Mesendoderm (in vitro differentiated cells): Measurements from ENCODE around the gene TAC1.

Experiments
- DNase-seq: peaks from one replicate; pipeline ENCODE4 v3.0.0; 2013
- H2AK5ac ChIP-seq: 2 replicates; pipeline ENCODE4 v1.6.1; 2013; ENCODE audit warnings: low read length, inconsistent platforms
- H2BK120ac ChIP-seq: 2 replicates; pipeline ENCODE4 v1.6.1; 2013; ENCODE audit warnings: low read depth, mild to moderate bottlenecking, low read length, moderate library complexity, mixed read lengths
- H2BK15ac ChIP-seq: replicated peaks from 2 replicates; pipeline ENCODE4 v1.6.1; 2013; ENCODE audit warnings: low read depth, mild to moderate bottlenecking, moderate library complexity
- H2BK5ac ChIP-seq: 2 replicates; pipeline ENCODE4 v1.6.1; 2013; ENCODE audit warnings: low read length, inconsistent platforms
- H3K18ac ChIP-seq: 2 replicates; pipeline ENCODE4 v1.6.1; 2013; ENCODE audit warnings: mild to moderate bottlenecking, low read length, mixed read lengths
- H3K23ac ChIP-seq: one replicate; pipeline ENCODE4 v1.6.1; 2013; ENCODE audit warnings: low read length
- H3K27ac ChIP-seq: 2 replicates; pipeline ENCODE4 v1.5.1; 2013; ENCODE audit warnings: low read depth, mild to moderate bottlenecking, inconsistent platforms, low read length, moderate library complexity
- H3K27me3 ChIP-seq: 2 replicates; pipeline ENCODE4 v1.6.1; 2013; ENCODE audit warnings: low read length, control low read depth, mild to moderate bottlenecking, inconsistent platforms; ENCODE audit not compliant: insufficient read depth, poor library complexity
- H3K36me3 ChIP-seq: 2 replicates; pipeline ENCODE4 v1.6.1; 2013; ENCODE audit warnings: low read length, inconsistent platforms; ENCODE audit not compliant: control insufficient read depth, insufficient read depth
- H3K4ac ChIP-seq: one replicate; pipeline ENCODE4 v1.6.1; 2013; ENCODE audit warnings: low read depth, mild to moderate bottlenecking, low read length, moderate library complexity
- H3K4me1 ChIP-seq: 2 replicates; pipeline ENCODE4 v1.6.1; 2013; ENCODE audit warnings: low read depth, low read length, inconsistent platforms; ENCODE audit not compliant: control insufficient read depth
- H3K4me2 ChIP-seq: 2 replicates; pipeline ENCODE4 v1.6.1; 2013; ENCODE audit warnings: low read length
- H3K4me3 ChIP-seq: 2 replicates; pipeline ENCODE4 v1.5.1; 2013; ENCODE audit warnings: mild to moderate bottlenecking, low read length
- H3K56ac ChIP-seq: one replicate; pipeline ENCODE4 v1.6.1; 2013; ENCODE audit warnings: low read length
- H3K79me1 ChIP-seq: 2 replicates; pipeline ENCODE4 v1.6.1; 2013; ENCODE audit warnings: low read length, inconsistent platforms
- H3K79me2 ChIP-seq: 2 replicates; pipeline ENCODE4 v1.6.1; 2013; ENCODE audit warnings: mild to moderate bottlenecking, low read length; ENCODE audit not compliant: control insufficient read depth, insufficient read depth
- H3K9ac ChIP-seq: 2 replicates; pipeline ENCODE4 v1.6.1; 2013; ENCODE audit warnings: low read length, inconsistent platforms
- H4K5ac ChIP-seq: one replicate; pipeline ENCODE4 v1.6.1; 2013; ENCODE audit warnings: low read length
- H4K8ac ChIP-seq: one replicate; pipeline ENCODE4 v1.6.1; 2013; ENCODE audit warnings: low read depth, mild to moderate bottlenecking, control low read depth, low read length, moderate library complexity
- WGBS: extraction: QIAGEN DNeasy Blood & Tissue Kit; methylation state at CpG from one replicate; pipeline ENCODE4 v1.1.7; 2013; ENCODE audit warnings: low lambda C conversion rate, missing lambda C conversion rate; ENCODE audit not compliant: insufficient coverage; ENCODE audit errors: extremely low coverage; 5-methylcytosine and 5-hydroxymethylcytosine counted together

Gene TAC1

DNA sequence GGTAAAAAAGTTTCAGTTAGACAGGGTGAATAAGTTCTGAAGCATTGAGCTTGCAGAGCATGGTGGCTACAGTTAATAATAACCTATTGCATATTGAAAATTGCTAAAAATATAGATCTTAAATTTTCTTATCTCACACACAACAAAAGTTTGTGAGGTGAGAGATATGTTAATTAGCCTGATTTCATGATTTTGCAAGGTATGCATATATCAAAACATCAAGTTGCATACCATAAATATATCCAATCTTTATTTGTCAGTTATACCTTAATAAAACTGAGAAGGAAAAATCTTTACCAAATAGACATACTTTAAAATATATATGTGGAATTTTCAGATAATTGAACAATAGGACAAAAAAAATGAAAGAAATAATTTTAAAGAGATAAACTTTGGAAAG is 16.6 kb downstream of the TAC1 start:
- H3K79me2 ChIP-seq, result no peaks in the 10 kb centered on the region
- no peak overlapping the region for H2BK120ac ChIP-seq
- H3K4me3 ChIP-seq, result no peak overlapping the region
- H3K27ac ChIP-seq, result no peak overlapping the region
- H3K23ac ChIP-seq, result no peak overlapping the region
- H3K4me1 ChIP-seq, result no peaks in the 10 kb centered on the region
- no peak overlapping the region for H2AK5ac ChIP-seq
- H3K18ac ChIP-seq, result no peak overlapping the region
- no peak overlapping the region for H2BK5ac ChIP-seq
- H3K56ac ChIP-seq, result no peak overlapping the region
- no peaks in the 10 kb centered on the region for H3K36me3 ChIP-seq
- no peak overlapping the region for H2BK15ac ChIP-seq
- no peaks in the 10 kb centered on the region for H3K27me3 ChIP-seq
- H3K4ac ChIP-seq, result no peak overlapping the region
- no peak overlapping the region for H3K4me2 ChIP-seq
- no peaks in the 10 kb centered on the region for H3K79me1 ChIP-seq
- DNase-seq, result no peak
- H4K8ac ChIP-seq, result no peak overlapping the region
- H4K5ac ChIP-seq, result no peak overlapping the region
- H3K9ac ChIP-seq, result no peak overlapping the region

DNA sequence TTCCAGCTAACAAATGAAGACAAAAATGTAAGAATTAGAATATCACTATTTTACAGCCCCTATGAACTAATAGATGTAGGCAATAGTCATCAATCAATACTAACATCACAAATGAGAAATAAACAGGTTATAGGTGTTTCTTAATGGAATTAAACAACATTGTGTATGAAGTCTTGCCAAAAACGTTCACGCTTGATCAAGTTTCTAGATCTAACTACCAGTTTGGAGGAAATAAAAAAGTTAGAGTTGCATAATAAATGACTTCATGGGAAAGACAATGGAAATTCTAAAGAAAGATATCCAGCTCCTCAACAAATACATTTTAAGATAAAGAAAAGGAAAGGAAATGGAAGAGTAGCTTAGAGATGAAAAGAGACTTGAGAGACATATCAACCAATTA is 19.7 kb downstream of the TAC1 start:
- no CpG with 5 or more reads among the region's 2 CpGs for WGBS
- H4K8ac ChIP-seq, result no peak overlapping the region

DNA sequence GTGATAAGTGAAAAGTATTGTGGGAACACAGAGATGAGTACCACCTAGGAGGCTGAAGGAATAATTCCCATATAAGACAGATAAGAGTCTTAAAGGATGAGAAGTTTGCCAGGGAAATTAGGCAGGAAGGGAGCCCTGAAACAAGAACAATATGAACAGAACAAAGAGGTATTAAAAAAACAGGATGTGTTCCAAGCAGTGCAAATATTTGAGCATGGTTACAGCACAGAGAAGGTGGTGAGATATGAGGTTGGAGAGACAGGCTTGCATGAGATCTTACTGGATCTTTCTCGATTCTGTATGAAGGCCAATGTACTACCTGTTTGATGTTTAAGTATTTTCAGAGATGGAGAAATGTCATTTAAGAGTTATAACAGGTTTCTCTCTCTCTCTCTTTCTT is 20.3 kb downstream of the TAC1 start:
- Histone ChIP-seq H2BK5ac (no peak overlapping the region), H3K4me3 (no peak overlapping the region), H3K9ac (no peak overlapping the region), H3K36me3 (no peaks in the 10 kb centered on the region), H3K79me1 (no peaks in the 10 kb centered on the region), H3K23ac (no peak overlapping the region), H4K5ac (no peak overlapping the region), H3K79me2 (no peaks in the 10 kb centered on the region), H3K18ac (no peak overlapping the region), H3K27me3 (no peaks in the 10 kb centered on the region), H3K56ac (no peak overlapping the region), H3K4me1 (no peaks in the 10 kb centered on the region), H2BK15ac (no peak overlapping the region), H4K8ac (no peak overlapping the region), H3K27ac (no peak overlapping the region), H2BK120ac (no peak overlapping the region), H3K4me2 (no peak overlapping the region), H2AK5ac (no peak overlapping the region), H3K4ac (no peak overlapping the region)
- DNase-seq, result no peak
- no CpG with 5 or more reads among the region's 1 CpG for WGBS

More for the DNA sequence above, 19.7 kb downstream of the TAC1 start:
- Histone ChIP-seq H2BK120ac (no peak overlapping the region), H3K4me3 (no peak overlapping the region), H3K4me1 (no peaks in the 10 kb centered on the region), H3K18ac (no peak overlapping the region), H3K4me2 (no peak overlapping the region), H3K27ac (no peak overlapping the region), H3K56ac (no peak overlapping the region), H2BK5ac (no peak overlapping the region), H3K27me3 (no peaks in the 10 kb centered on the region), H3K4ac (no peak overlapping the region), H4K5ac (no peak overlapping the region), H3K9ac (no peak overlapping the region), H3K79me1 (no peaks in the 10 kb centered on the region), H3K36me3 (no peaks in the 10 kb centered on the region), H3K79me2 (no peaks in the 10 kb centered on the region), H3K23ac (no peak overlapping the region), H2BK15ac (no peak overlapping the region), H2AK5ac (no peak overlapping the region)
- no peak for DNase-seq

DNA sequence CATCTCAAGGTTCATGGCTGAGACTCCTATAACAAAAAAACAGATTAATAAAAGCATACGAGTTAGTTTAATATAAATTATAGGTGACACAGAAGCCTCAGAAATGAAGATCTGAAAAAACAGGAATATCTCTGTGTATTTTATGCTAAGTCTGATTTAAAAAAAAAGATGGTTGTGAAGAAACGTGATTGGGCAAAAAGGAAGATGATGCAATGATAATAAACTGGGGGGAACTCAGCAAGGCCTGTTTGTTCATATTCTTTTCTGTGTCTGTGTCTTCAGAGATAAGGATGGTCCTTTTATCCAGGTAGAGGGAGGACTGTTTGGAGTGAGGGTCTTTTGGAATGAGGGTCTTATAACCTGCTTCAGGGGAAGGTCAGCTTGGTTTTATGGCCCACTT is 25.9 kb downstream of the TAC1 start:
- H4K5ac ChIP-seq, result no peak overlapping the region
- WGBS, result 100% methylated on average over 1 of the region's 2 CpGs
- H3K36me3 ChIP-seq, result no peaks in the 10 kb centered on the region
- no peaks in the 10 kb centered on the region for H3K27me3 ChIP-seq
- no peak overlapping the region for H3K27ac ChIP-seq
- no peak overlapping the region for H3K56ac ChIP-seq
- no peak for DNase-seq
- H3K23ac ChIP-seq, result no peak overlapping the region
- no peaks in the 10 kb centered on the region for H3K4me1 ChIP-seq
- no peaks in the 10 kb centered on the region for H3K79me1 ChIP-seq
- no peak overlapping the region for H3K18ac ChIP-seq
- H2BK15ac ChIP-seq, result no peak overlapping the region
- no peak overlapping the region for H2BK120ac ChIP-seq
- H4K8ac ChIP-seq, result no peak overlapping the region
- H2AK5ac ChIP-seq, result no peak overlapping the region
- no peak overlapping the region for H3K9ac ChIP-seq
- no peak overlapping the region for H3K4me2 ChIP-seq
- no peak overlapping the region for H2BK5ac ChIP-seq
- no peak overlapping the region for H3K4ac ChIP-seq
- H3K4me3 ChIP-seq, result no peak overlapping the region
- no peaks in the 10 kb centered on the region for H3K79me2 ChIP-seq

DNA sequence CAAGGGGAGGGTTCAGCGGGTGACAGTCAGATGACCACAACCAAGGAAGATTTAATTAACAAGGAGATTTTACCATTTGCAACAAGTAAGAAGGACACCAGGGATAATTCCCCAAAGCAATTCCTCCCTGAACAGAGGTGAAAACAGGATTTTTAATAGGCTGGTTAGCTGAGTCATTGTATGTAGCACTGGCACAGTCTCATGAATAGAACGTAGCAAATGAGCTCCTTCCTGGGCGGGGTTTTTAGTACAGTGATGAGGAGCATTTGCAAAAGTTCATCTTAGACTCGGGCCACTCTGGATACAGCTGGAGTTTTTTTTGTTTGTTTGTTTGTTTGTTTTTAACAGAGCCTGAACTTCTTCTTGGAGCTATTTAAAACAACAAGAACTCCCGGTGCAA is 39.0 kb downstream of the TAC1 start:
- Histone ChIP-seq H2BK5ac (no peak overlapping the region), H3K36me3 (no peaks in the 10 kb centered on the region), H3K9ac (no peak overlapping the region), H3K23ac (no peak overlapping the region), H4K5ac (no peak overlapping the region), H3K4me1 (no peaks in the 10 kb centered on the region), H3K79me1 (no peaks in the 10 kb centered on the region), H2BK15ac (no peak overlapping the region), H4K8ac (no peak overlapping the region), H3K56ac (no peak overlapping the region), H3K27me3 (no peaks in the 10 kb centered on the region), H2BK120ac (no peak overlapping the region), H3K4ac (no peak overlapping the region), H3K27ac (no peak overlapping the region), H2AK5ac (no peak overlapping the region), H3K4me3 (no peak overlapping the region), H3K4me2 (no peak overlapping the region), H3K18ac (no peak overlapping the region), H3K79me2 (no peaks in the 10 kb centered on the region)
- DNase-seq, result no peak
- WGBS, result no CpG with 5 or more reads among the region's 5 CpGs

DNA sequence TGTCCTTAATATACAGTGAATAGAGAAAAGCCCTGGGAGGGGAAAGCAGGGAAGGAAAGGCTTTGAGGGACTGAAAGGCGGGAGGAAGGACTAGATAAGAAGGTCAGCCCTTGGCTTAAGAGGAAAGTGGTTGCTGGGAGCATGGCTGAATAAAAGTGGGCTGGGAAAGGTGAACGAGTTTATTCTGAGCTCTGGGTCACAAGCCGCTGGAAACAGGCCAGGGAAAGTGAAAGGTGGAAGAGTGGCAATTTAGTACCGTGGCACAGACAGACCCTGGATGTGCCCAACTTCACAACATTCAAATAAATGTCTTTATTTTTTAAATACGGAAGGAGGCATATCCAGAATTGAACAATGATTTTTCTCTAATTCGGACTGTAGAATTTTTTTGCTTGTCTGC is 39.7 kb downstream of the TAC1 start:
- no peaks in the 10 kb centered on the region for H3K36me3 ChIP-seq
- H3K18ac ChIP-seq, result no peak overlapping the region
- H3K4ac ChIP-seq, result no peak overlapping the region
- no peaks in the 10 kb centered on the region for H3K79me1 ChIP-seq
- no CpG with 5 or more reads among the region's 6 CpGs for WGBS
- no peak overlapping the region for H2BK15ac ChIP-seq
- no peak overlapping the region for H3K9ac ChIP-seq
- H3K79me2 ChIP-seq, result no peaks in the 10 kb centered on the region
- no peaks in the 10 kb centered on the region for H3K27me3 ChIP-seq
- H3K56ac ChIP-seq, result no peak overlapping the region
- no peak overlapping the region for H3K27ac ChIP-seq
- H2BK5ac ChIP-seq, result no peak overlapping the region
- no peak for DNase-seq
- H4K5ac ChIP-seq, result no peak overlapping the region
- H3K23ac ChIP-seq, result no peak overlapping the region
- H3K4me3 ChIP-seq, result no peak overlapping the region
- no peaks in the 10 kb centered on the region for H3K4me1 ChIP-seq
- no peak overlapping the region for H3K4me2 ChIP-seq
- H2BK120ac ChIP-seq, result no peak overlapping the region
- H2AK5ac ChIP-seq, result no peak overlapping the region
- no peak overlapping the region for H4K8ac ChIP-seq
